LNCAP (cell line): ENCODE measurements around the gene TTC39B.

Experiments
- CTCF ChIP-seq: fragments of 450-650 bp; IDR thresholded peaks from 2 replicates; pipeline ENCODE4 v1.5.1; 2017; ENCODE audit warnings: mild to moderate bottlenecking

Gene TTC39B

GRCh38 chr9:15144622-15145061 lies 162.4 kb downstream of the TTC39B start:
- no peak for TF ChIP-seq CTCF

DNA sequence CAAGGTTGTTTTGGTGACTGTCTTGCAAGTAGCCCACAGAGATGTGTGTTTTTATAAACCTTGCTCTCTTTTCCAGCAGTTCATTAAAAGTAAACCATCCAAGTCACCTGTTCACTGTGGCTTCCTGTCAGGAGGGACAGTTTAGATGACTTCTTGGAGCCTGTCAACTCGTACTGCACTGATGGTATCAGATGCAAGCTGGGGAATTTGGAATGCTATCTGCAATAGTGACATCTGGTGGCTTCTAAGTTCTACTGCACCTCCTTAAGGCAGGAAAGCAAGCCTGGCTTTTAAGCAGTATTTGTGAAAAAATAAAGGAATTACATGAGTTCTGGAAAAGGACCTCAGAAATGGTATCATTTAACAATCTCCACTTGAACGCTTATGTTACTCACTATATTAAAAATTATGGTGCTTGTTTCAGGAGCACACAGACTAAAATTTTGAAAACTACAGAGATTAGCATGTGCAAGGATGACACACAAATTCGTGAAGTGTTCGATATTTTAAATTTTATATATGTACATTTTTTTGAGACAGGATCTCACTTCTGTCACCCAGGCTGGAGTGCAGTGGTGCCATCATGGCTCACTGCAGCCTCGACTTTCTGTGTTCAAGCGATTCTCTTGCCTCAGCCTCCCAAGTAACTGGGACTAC lies 164.0 kb downstream of the TTC39B start:
- TF ChIP-seq CTCF, result peak; percentile 87

- no peak for TF ChIP-seq CTCF
Measured at GRCh38 chr9:15140051-15140450, 167.0 kb downstream of the TTC39B start.

GRCh38 chr9:15139469-15139868 lies 167.5 kb downstream of the TTC39B start:
- TF ChIP-seq CTCF, result no peak

GRCh38 chr9:15138357-15138686 lies 168.7 kb downstream of the TTC39B start:
- no peak for TF ChIP-seq CTCF

- TF ChIP-seq CTCF, result no peak
Measured at GRCh38 chr9:15137658-15138356, 169.2 kb downstream of the TTC39B start.

GRCh38 chr9:15137089-15137488 lies 169.9 kb downstream of the TTC39B start:
- TF ChIP-seq CTCF, result no peak
